ENCODE measurements around the gene USP24.

The USP24 gene

GRCh38 chr1:55018395-55018794 lies 196.8 kb downstream of the USP24 start:
- no peak for DNase-seq
